GM12878 (cell line): ENCODE results near the gene DHPS. TPM values are rescaled to one million over a fixed set of nuclear protein-coding genes. Genes with fewer than 3 reads are reported as not detected.

Source experiments
- BRCA1 ChIP-seq: IDR thresholded peaks from 2 replicates; pipeline ENCODE4 v1.6.1; 2011; ENCODE audit warnings: low read depth, low read length, improper control_type of control experiment
- CBFB ChIP-seq: IDR thresholded peaks from 2 replicates; pipeline ENCODE4 v1.6.1; 2016; ENCODE audit warnings: antibody characterized with exemption, low read depth
- CHD4 ChIP-seq: fragments of 200-600 bp; sonication (generic); IDR thresholded peaks from 2 replicates; pipeline ENCODE4 v1.6.1; 2016; ENCODE audit warnings: mild to moderate bottlenecking
- DPF2 ChIP-seq: fragments of 450-650 bp; IDR thresholded peaks from 2 replicates; pipeline ENCODE4 v1.6.1; 2017; ENCODE audit warnings: mild to moderate bottlenecking
- EGR1 ChIP-seq, 2 experiments: IDR thresholded peaks; 1 replicate in 1 of 2; 2 replicates in 1 of 2; pipeline ENCODE4 v1.6.1; 2011 to 2012; ENCODE audit warnings: low read depth in 2 of 2, low read length in 2 of 2, borderline replicate concordance in 1 of 2, mild to moderate bottlenecking in 1 of 2, moderate library complexity in 1 of 2
- FOXK2 ChIP-seq: fragments of 450-650 bp; IDR thresholded peaks from 2 replicates; pipeline ENCODE4 v1.6.1; 2017; ENCODE audit warnings: mild to moderate bottlenecking, moderate library complexity
- HDAC2 ChIP-seq: fragments of 200-600 bp; sonication (generic); IDR thresholded peaks from 2 replicates; pipeline ENCODE4 v1.6.1; 2017
- HDGF ChIP-seq: fragments of 450-650 bp; IDR thresholded peaks from 2 replicates; pipeline ENCODE4 v1.6.1; 2016; ENCODE audit warnings: antibody characterized with exemption
- JUNB ChIP-seq: IDR thresholded peaks from 2 replicates; pipeline ENCODE4 v1.6.1; 2016; ENCODE audit warnings: antibody characterized with exemption, mild to moderate bottlenecking
- MTA3 ChIP-seq: IDR thresholded peaks from 2 replicates; pipeline ENCODE4 v1.6.1; 2012; ENCODE audit warnings: low read length, inconsistent platforms, borderline replicate concordance
- NFYB ChIP-seq: IDR thresholded peaks from 2 replicates; pipeline ENCODE4 v1.6.1; 2011; ENCODE audit warnings: low read depth, mild to moderate bottlenecking, low read length, improper control_type of control experiment, moderate library complexity; ENCODE audit not compliant: insufficient read depth
- NR2F1 ChIP-seq: fragments of 450-650 bp; conservative IDR thresholded peaks from 2 replicates; pipeline ENCODE4 v1.6.1; 2017; ENCODE audit warnings: mild to moderate bottlenecking
- RBBP5 ChIP-seq: fragments of 200-600 bp; sonication (generic); conservative IDR thresholded peaks from 2 replicates; pipeline ENCODE4 v1.6.1; 2016
- SRF ChIP-seq, 2 experiments: IDR thresholded peaks; 2 replicates each; pipeline ENCODE4 v1.6.1; 2011; ENCODE audit warnings: low read depth in 2 of 2, low read length in 2 of 2, mild to moderate bottlenecking in 1 of 2, moderate library complexity in 1 of 2
- TCF12 ChIP-seq: IDR thresholded peaks from 2 replicates; pipeline ENCODE4 v1.6.1; 2011; ENCODE audit warnings: low read depth, mild to moderate bottlenecking, low read length
- ZNF217 ChIP-seq: fragments of 450-650 bp; IDR thresholded peaks from 2 replicates; pipeline ENCODE4 v1.6.1; 2017; ENCODE audit warnings: antibody characterized with exemption, mild to moderate bottlenecking
- ZZZ3 ChIP-seq: IDR thresholded peaks from 2 replicates; pipeline ENCODE4 v1.6.1; 2011; ENCODE audit warnings: low read depth; ENCODE audit not compliant: control insufficient read depth, insufficient read length
- polyA plus RNA-seq, 11 experiments: library from polyadenylated mRNA; depleted of rRNA in 4 of 11; unstranded in 6 of 11; stranded (reverse) in 5 of 11; fragments of >200 nt; fragmentation: Nextera tagmentation in 4 of 11; fragmentation: Illumina TruSeq in 1 of 11; extraction: Ambion mirVana in 4 of 11; extraction: Trizol in 1 of 11; gene quantifications; 1 replicate in 1 of 11; 2 replicates in 10 of 11; pipeline versions ENCODE4 v1.2.1 to v1.2.3, GENCODE V29; 2011 to 2016; ENCODE audit warnings: inconsistent platforms in 2 of 11, missing spikeins in 2 of 11, low read depth in 1 of 11
- total RNA-seq, 4 experiments: library from RNA; depleted of rRNA in 3 of 4; stranded (reverse); fragments of >200 nt in 3 of 4; fragmentation: Illumina TruSeq in 1 of 4; extraction: Trizol in 1 of 4; gene quantifications; 2 replicates each; pipeline versions ENCODE4 v1.2.1 to v1.2.3, GENCODE V29; 2013 to 2021
- TF ChIP-seq, protein P1 (sequence below): fragments of 450-650 bp; IDR thresholded peaks from 2 replicates; pipeline ENCODE4 v1.6.1; 2017; ENCODE audit warnings: borderline replicate concordance
- TF ChIP-seq, protein P2 (sequence below): fragments of 450-650 bp; IDR thresholded peaks from 2 replicates; pipeline ENCODE4 v1.6.1; 2017; ENCODE audit warnings: antibody characterized with exemption, mild to moderate bottlenecking, moderate library complexity
- TF ChIP-seq, protein P3 (sequence below): IDR thresholded peaks from 2 replicates; pipeline ENCODE4 v1.6.1; 2011; ENCODE audit warnings: borderline replicate concordance, low read depth, mild to moderate bottlenecking, moderate library complexity, low read length; ENCODE audit not compliant: insufficient read depth, poor library complexity, severe bottlenecking
- TF ChIP-seq, protein P4 (sequence below): fragments of 450-650 bp; IDR thresholded peaks from 2 replicates; pipeline ENCODE4 v1.6.1; 2017; ENCODE audit warnings: mild to moderate bottlenecking, moderate library complexity

Gene DHPS
- total and polyA plus RNA-seq, 10 of the 15 experiments (the other 5 are each of a cell fraction or from before 2014, with no cell fraction given), result 36.4 to 104 (median 83.4) TPM

DNA sequence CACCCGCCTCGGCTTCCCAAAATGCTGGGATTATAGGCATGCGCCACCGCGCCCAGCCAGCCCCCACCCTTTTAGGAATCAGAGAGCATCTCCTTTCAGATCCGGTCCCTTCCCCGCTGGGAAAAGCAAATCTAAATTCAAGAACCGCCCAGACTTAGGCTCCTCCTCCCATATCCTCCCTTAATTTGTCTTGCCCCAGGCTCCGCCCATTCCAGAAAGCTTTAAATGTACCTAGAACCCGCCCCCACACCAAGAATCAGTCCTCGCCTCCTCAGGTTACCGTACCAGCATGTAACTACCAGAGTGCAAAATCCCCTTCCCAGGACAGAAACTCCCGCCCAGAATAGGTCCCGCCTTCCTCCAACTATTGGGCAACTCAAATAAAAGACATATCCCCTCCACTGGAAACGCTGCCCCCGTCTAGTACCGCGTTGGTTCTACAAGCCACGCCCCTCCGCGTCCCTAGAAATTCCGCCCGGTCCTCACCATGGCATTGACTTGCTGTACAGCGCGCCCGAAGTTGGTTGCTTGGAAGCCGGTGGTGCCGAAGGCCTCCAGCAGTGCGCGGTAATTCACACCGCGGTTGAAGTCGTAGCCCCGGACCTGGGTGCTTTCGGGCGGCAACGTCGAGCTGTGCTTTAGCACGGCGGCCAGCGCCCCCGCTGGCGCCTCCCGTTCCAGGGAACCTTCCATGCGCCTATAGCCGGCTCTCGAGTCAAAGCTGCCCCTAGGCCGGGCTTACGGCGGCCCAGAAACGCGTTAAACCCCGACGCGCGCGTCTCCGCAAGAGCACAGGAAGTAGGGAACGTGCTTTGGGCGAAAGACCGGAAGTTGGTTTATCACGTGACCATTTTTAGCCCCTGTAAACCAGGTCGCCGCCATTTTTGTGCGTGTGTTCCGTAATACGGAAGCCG, at the start of gene DHPS (continued):
- TF ChIP-seq, protein P1, sequence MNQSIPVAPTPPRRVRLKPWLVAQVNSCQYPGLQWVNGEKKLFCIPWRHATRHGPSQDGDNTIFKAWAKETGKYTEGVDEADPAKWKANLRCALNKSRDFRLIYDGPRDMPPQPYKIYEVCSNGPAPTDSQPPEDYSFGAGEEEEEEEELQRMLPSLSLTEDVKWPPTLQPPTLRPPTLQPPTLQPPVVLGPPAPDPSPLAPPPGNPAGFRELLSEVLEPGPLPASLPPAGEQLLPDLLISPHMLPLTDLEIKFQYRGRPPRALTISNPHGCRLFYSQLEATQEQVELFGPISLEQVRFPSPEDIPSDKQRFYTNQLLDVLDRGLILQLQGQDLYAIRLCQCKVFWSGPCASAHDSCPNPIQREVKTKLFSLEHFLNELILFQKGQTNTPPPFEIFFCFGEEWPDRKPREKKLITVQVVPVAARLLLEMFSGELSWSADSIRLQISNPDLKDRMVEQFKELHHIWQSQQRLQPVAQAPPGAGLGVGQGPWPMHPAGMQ, result no peak
- TF ChIP-seq CBFB (peak; percentile 57; the same call in 1 of the 2 replicates), ZZZ3 (no peak), BRCA1 (no peak; the same call in 1 of the 2 replicates), TCF12 (peak; percentile 25; the same call in 1 of the 2 replicates), DPF2 (peak; percentile 81), EGR1 (IDR thresholded peaks at IDR 0.05; ENCODE audit: borderline replicate concordance in 1 of 2, low read depth in 2 of 2, low read length in 2 of 2) (peak in 1 of 2 experiments; percentile 76; a peak in 2 of 3 replicates), FOXK2 (peak; percentile 47; the same call in 1 of the 2 replicates), HDGF (peak; percentile 77; the same call in 1 of the 2 replicates), RBBP5 (no peak), ZNF217 (no peak), MTA3 (no peak), CHD4 (no peak), NR2F1 (no peak), SRF (IDR thresholded peaks at IDR 0.05; ENCODE audit: low read depth in 2 of 2, low read length in 2 of 2) (peak; percentile 55 to 76; a peak in 3 of 4 replicates), JUNB (no peak), NFYB (peak; percentile 59; the same call in 1 of the 2 replicates), HDAC2 (no peak)
- TF ChIP-seq, protein P2, sequence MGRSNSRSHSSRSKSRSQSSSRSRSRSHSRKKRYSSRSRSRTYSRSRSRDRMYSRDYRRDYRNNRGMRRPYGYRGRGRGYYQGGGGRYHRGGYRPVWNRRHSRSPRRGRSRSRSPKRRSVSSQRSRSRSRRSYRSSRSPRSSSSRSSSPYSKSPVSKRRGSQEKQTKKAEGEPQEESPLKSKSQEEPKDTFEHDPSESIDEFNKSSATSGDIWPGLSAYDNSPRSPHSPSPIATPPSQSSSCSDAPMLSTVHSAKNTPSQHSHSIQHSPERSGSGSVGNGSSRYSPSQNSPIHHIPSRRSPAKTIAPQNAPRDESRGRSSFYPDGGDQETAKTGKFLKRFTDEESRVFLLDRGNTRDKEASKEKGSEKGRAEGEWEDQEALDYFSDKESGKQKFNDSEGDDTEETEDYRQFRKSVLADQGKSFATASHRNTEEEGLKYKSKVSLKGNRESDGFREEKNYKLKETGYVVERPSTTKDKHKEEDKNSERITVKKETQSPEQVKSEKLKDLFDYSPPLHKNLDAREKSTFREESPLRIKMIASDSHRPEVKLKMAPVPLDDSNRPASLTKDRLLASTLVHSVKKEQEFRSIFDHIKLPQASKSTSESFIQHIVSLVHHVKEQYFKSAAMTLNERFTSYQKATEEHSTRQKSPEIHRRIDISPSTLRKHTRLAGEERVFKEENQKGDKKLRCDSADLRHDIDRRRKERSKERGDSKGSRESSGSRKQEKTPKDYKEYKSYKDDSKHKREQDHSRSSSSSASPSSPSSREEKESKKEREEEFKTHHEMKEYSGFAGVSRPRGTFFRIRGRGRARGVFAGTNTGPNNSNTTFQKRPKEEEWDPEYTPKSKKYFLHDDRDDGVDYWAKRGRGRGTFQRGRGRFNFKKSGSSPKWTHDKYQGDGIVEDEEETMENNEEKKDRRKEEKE, result no peak
- TF ChIP-seq, protein P3, sequence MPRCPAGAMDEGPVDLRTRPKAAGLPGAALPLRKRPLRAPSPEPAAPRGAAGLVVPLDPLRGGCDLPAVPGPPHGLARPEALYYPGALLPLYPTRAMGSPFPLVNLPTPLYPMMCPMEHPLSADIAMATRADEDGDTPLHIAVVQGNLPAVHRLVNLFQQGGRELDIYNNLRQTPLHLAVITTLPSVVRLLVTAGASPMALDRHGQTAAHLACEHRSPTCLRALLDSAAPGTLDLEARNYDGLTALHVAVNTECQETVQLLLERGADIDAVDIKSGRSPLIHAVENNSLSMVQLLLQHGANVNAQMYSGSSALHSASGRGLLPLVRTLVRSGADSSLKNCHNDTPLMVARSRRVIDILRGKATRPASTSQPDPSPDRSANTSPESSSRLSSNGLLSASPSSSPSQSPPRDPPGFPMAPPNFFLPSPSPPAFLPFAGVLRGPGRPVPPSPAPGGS, result peak; percentile 34
- TF ChIP-seq, protein P4, sequence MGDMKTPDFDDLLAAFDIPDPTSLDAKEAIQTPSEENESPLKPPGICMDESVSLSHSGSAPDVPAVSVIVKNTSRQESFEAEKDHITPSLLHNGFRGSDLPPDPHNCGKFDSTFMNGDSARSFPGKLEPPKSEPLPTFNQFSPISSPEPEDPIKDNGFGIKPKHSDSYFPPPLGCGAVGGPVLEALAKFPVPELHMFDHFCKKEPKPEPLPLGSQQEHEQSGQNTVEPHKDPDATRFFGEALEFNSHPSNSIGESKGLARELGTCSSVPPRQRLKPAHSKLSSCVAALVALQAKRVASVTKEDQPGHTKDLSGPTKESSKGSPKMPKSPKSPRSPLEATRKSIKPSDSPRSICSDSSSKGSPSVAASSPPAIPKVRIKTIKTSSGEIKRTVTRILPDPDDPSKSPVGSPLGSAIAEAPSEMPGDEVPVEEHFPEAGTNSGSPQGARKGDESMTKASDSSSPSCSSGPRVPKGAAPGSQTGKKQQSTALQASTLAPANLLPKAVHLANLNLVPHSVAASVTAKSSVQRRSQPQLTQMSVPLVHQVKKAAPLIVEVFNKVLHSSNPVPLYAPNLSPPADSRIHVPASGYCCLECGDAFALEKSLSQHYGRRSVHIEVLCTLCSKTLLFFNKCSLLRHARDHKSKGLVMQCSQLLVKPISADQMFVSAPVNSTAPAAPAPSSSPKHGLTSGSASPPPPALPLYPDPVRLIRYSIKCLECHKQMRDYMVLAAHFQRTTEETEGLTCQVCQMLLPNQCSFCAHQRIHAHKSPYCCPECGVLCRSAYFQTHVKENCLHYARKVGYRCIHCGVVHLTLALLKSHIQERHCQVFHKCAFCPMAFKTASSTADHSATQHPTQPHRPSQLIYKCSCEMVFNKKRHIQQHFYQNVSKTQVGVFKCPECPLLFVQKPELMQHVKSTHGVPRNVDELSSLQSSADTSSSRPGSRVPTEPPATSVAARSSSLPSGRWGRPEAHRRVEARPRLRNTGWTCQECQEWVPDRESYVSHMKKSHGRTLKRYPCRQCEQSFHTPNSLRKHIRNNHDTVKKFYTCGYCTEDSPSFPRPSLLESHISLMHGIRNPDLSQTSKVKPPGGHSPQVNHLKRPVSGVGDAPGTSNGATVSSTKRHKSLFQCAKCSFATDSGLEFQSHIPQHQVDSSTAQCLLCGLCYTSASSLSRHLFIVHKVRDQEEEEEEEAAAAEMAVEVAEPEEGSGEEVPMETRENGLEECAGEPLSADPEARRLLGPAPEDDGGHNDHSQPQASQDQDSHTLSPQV, result no peak
